ENCODE measurements around the gene MYOF.

GRCh38 chr10:93402192-93402591, 79.9 kb downstream of the MYOF start:
- TF ChIP-seq CHD2 (IDR thresholded peaks at IDR 0.05; ENCODE audit: low read length, partially characterized antibody) (no peak), TCF12 (IDR thresholded peaks at IDR 0.05) (no peak), EP300 (IDR thresholded peaks at IDR 0.05; ENCODE audit: borderline replicate concordance in 1 of 2, low read depth in 1 of 2, low read length in 1 of 2) (no peak), CTCF (IDR thresholded peaks at IDR 0.05) (no peak), USF1 (IDR thresholded peaks at IDR 0.05; ENCODE audit: borderline replicate concordance, low read depth) (no peak), POLR2AphosphoS5 (IDR thresholded peaks at IDR 0.05; ENCODE audit: low read depth, low read length) (no peak), PBX3 (IDR thresholded peaks at IDR 0.05) (no peak), FOSL2 (IDR thresholded peaks at IDR 0.05; ENCODE audit: borderline replicate concordance, low read depth) (no peak), REST (IDR thresholded peaks at IDR 0.05; ENCODE audit: low read depth, low read length) (no peak), USF2 (IDR thresholded peaks at IDR 0.05; ENCODE audit: borderline replicate concordance, low read depth, low read length) (no peak), MAX (IDR thresholded peaks at IDR 0.05; ENCODE audit: low read depth) (no peak), EZH2phosphoT487 (IDR thresholded peaks at IDR 0.05; ENCODE audit: borderline replicate concordance, low read depth) (no peak), RXRA (IDR thresholded peaks at IDR 0.05; ENCODE audit: borderline replicate concordance, low read depth) (no peak)

Measured in SK-N-SH (cell line).